AML-193 (cell line): ENCODE data around the gene SLC10A4.
"Not testable (repeated sequence)": the region's sequence is repeated elsewhere in the genome, so short reads cannot be mapped to it uniquely, and the experiment has no call there.

Source experiments
- DNase-seq, 2 experiments: peaks; one replicate each; lab custom pipeline; 2025; lab: John Stamatoyannopoulos, UW

Gene SLC10A4

DNA sequence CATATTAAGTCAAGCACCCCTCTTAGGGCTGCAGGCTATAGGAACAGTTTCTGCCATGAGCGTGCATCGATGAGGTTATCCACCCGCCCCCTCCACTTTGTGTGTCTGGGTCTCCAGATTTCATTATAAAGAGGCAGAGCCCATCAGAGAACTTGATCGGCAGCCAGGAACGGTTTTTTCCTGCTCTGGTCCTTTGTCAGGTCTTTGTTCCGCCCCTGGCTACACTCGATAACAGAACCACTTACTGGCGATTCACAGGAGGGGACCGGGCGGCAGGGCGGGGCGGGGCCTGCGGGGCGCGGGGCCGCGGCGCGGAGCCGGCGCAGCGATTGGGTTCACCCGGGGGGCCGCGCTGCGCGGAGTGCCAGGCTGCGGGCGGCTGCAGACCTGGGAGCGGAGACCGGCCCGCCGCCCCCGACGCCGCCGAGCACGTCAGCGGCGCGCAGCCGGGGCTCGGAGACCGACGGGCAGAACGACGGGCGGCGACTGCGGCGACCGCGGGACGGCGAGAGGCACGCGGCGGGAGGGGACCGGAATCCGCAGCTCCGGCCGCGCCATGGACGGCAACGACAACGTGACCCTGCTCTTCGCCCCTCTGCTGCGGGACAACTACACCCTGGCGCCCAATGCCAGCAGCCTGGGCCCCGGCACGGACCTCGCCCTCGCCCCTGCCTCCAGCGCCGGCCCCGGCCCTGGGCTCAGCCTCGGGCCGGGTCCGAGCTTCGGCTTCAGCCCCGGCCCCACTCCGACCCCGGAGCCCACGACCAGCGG lies at the start of gene SLC10A4:
Gene SLC10A4 (plus strand): TSS at position 338 of the 771 bp plus-strand sequence. CDS start 219 bp downstream, at position 557.
- DNase-seq: no peak

DNA sequence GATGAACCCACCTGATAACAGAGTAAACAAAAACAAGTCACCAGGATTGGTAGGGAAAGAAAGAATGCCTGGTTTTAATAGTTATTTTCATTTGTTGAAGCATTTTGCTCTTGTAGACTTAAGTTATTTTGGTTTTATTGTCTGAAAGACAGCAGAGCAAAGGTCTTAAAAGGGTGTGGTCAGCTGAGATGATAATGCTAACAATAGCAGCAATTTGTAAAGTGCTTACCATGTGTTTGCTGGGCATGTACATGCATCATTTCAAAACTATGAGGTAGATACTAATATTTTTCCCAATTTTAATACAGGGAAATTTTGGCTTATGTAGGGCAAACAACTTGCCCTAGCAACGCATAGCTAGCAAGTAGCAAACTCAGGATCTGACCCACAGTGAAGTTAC lies 46.8 kb upstream of the SLC10A4 start:
- DNase-seq: no peak

DNA sequence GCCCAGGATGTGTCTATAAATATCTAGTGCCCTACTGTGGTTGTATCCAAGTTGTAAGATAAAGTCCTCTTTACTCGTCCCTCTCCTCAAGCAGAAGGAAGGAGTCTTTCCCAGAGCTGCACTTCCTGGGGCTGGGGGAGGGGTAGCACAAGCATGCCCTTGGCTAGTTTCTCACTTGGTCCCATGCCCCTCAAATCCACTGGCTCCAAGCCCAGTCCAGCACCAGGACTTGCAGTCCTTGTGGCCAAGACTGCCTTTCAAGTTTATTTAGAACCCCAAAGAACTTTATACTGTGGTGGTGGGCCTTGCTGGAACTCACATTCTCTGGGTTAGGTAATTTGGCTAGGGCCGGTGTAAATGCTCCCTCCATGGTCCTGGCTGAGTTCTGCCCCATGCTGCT lies 43.2 kb upstream of the SLC10A4 start:
- no peak for DNase-seq

DNA sequence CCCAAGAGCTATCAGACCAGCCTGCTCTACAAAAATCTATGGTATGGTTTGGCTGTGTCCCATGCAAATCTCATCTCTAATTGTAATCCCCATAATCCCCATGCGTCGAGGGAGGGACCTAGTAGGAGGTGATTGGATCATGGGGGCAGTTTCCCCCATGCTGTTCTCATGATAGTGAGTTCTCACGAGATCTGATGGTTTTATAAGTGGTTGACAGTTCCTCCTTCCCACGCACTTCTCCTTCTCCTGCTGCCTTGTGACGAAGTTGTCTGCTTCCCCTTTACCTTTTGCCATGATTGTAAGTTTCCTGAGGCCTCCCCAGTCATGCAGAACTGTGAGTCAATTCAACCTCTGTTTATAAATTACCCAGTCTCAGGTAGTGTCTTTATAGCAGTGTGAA lies 42.2 kb upstream of the SLC10A4 start:
- not testable (repeated sequence) for DNase-seq

GRCh38 chr4:48445704-48446103 lies 37.4 kb upstream of the SLC10A4 start:
- peak; percentile 13 for DNase-seq

GRCh38 chr4:48446642-48447041 lies 36.5 kb upstream of the SLC10A4 start:
- no peak for DNase-seq

- DNase-seq: no peak
These were observed 34.0 kb upstream of the SLC10A4 start for GRCh38 chr4:48449151-48449550.

DNA sequence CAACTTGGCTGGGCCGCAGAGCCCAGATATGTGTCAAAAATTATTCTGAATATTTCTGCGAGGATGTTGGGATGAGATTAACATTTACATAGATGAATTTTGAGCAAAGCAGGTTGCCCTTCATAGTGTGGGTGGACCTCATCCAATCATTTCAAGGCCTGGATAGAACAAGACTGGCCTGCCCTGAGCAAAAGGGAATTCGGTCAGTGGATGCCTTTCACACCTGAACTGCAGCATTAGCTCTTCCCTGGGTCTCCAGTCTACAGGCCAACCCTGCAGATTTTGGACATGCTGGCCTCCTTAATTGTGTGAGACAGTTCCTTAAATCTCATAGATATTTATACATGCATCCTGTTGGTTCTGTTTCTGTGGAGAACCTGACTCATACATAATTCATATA lies 32.4 kb upstream of the SLC10A4 start:
- no peak for DNase-seq

DNA sequence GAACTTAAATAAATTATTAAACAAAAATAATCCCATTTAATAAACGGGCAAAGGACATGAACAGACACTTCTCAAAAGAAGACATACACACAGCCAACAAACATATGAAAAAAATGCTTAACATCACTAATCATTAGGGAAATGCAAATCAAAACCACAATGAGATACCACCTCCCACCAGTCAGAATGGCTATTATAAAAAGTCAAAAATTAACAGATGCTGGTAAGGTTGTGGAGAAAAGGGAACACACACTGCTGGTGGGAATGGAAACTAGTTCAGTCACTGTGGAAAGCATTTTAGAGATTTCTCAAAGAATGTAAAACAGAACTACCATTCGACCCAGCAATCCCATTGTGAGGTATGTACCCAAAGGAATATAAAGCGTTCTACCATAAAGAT lies 31.5 kb upstream of the SLC10A4 start:
- DNase-seq: not testable (repeated sequence)

GRCh38 chr4:48454591-48454990 lies 28.6 kb upstream of the SLC10A4 start:
- DNase-seq: no peak

GRCh38 chr4:48461000-48461399 lies 22.1 kb upstream of the SLC10A4 start:
- no peak for DNase-seq

DNA sequence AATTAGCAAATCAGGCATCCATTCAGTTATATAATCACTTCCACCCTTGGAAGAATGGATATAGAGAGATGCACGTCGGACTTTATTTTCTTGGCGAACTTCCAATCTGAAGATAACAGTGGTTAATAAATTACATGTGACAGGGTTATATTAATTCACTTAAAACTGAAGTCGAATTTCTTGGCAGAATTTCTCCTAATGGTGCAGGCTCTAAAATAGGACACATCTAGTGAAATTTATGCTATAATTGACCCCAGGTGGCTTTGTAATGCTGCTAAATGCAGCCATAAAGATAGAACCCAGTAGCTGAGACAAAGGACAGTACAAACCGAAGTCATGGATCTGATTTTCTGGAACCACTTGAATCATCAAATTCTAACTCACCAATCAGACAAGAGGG lies 20.8 kb upstream of the SLC10A4 start:
- no peak for DNase-seq

GRCh38 chr4:48467442-48467841 lies 15.7 kb upstream of the SLC10A4 start:
- DNase-seq: no peak

GRCh38 chr4:48467891-48468290 lies 15.3 kb upstream of the SLC10A4 start:
- no peak for DNase-seq

- no peak for DNase-seq
These were observed 13.0 kb upstream of the SLC10A4 start for GRCh38 chr4:48470137-48470536.

DNA sequence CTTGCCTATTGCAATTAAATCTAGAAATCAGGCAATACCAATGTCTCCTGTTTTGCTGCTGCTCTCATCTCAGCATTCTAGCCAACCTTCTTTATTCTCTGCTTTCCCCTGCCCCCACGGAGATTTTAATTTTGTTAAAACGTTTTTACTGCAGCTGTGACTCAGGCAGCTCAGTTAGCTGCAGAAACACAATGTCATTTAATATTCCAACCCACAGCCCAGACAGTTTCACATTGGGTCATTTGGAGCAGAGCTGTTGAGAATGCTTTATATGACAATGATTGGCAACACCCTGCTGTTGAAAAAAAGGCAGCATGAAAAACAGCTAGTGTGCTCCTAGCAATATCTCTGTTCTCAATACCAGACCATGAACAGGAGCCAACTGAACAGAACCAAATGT lies 12.6 kb upstream of the SLC10A4 start:
- DNase-seq: no peak

GRCh38 chr4:48472794-48473193 lies 10.3 kb upstream of the SLC10A4 start:
- no peak for DNase-seq

DNA sequence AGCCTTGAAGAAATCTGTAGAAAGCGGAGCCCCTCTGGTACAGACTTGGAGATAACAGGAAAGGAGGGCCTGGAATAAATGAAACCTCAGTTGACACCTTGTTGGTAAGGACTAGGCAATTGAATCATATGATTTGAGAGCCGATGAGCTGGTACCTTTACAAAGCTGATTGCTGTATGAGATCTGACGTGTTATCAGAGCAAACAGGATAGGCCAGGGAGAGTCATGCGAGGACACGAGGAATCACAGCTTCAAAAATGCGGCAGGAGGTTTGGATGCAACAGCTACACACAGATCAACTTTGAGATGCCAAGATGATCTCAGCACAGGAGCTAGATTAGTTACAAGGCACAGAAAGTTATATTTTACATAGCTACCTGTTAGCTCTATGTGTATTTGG lies 7.4 kb upstream of the SLC10A4 start:
- no peak for DNase-seq

DNA sequence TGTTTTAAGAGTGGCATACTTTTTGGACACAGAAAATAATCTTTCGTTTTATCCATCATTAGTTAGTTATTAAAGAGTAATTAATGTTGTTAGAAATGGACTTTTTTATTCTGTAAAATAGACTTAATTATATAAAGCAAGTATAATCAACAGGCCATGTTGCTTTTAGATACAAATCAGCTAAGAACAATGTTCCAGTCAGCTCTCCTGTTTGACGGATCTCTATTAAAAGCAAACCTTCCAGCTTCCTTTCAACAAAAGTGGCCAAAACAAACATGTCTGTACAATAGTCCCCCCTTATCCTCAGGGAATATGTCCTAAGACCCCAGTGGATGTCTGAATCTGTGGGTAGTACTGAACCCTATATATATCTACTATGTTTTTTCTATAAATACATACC lies 4.9 kb upstream of the SLC10A4 start:
- DNase-seq: no peak

DNA sequence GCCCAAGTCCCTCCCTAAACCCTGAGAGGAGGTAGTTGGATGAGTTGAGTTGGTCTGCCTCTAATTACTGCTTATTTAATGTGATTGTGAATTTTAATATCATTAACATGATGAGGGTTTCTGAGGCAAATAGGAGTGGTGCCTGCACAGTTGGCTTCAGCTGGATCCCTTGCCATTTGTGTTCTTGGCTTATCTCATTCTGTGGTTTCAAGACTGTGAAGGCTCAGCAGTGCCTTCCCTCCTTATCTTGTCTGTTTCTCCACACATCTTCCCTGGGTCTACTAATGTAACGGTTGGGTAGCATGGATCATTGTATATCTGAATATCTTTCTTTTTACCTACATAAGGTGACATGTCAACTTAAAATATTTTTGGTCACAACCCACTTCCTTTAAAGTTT lies 1.6 kb upstream of the SLC10A4 start:
- no peak for DNase-seq

DNA sequence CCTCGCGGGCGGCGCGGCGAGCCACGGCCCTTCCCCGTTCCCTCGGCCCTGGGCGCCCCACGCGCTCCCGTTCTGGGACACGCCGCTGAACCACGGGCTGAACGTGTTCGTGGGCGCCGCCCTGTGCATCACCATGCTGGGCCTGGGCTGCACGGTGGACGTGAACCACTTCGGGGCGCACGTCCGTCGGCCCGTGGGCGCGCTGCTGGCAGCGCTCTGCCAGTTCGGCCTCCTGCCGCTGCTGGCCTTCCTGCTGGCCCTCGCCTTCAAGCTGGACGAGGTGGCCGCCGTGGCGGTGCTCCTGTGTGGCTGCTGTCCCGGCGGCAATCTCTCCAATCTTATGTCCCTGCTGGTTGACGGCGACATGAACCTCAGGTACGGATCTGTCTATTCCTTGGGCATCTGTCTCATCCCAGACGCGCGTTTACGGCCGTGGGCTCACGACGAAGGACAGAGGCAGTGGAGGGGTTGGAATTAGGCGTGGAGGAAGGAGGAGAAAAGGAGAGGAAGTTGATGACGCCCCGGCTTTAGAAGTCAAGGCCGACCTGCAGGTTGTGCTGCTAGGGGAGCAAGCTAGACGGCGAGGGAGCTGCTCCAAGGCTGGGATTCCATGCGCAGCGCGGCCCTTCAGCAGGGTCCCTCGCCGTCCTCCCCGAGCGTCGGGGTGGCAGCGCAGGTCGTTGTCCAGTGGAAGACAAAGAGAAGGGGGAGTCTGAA lies 792 bp downstream of the SLC10A4 start:
- DNase-seq: no peak

DNA sequence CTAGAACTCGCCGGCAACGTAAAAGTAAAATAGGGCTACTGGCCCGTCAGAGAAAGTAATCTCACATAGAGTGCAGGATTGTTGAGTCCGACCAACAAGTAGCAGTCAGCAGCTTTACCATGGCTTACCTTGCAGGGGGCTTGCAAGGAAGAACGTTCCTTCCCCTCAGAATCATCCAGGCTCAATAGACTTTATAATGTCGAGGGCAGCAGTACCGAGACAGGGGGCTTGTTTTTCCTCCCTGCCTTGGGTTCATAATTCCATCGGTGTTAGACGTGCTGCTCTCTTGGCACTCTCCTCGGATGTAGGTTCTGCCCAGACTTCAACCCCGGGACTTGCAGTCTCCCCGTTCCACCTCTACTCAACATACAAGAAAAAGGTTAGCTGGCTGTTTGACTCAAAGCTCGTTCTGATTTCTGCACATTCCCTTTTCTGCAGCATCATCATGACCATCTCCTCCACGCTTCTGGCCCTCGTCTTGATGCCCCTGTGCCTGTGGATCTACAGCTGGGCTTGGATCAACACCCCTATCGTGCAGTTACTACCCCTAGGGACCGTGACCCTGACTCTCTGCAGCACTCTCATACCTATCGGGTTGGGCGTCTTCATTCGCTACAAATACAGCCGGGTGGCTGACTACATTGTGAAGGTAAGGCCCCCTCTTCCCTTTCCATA lies 1.5 kb downstream of the SLC10A4 start:
- no peak for DNase-seq

- DNase-seq: no peak
These were observed 6.5 kb downstream of the SLC10A4 start for GRCh38 chr4:48489683-48490011.
